Trophoblast cell (in vitro differentiated cells and primary cell): Measurements from ENCODE around the gene WDR7.

ENCODE experiments used
- DNase-seq, 2 donors: peaks; one replicate each; pipeline ENCODE4 v3.0.0-alpha.2; 2016
- H2AFZ ChIP-seq: 2 replicates; pipeline ENCODE4 v1.6.1; 2013; ENCODE audit warnings: low read length, moderate library complexity, mild to moderate bottlenecking; ENCODE audit not compliant: insufficient read depth, poor library complexity
- H2AK5ac ChIP-seq: 2 replicates; pipeline ENCODE4 v1.6.1; 2013; ENCODE audit warnings: mild to moderate bottlenecking, low read length
- H2BK120ac ChIP-seq: 2 replicates; pipeline ENCODE4 v1.6.1; 2013; ENCODE audit warnings: low read length, mild to moderate bottlenecking, moderate library complexity; ENCODE audit not compliant: insufficient read depth, poor library complexity
- H2BK12ac ChIP-seq: 2 replicates; pipeline ENCODE4 v1.6.1; 2013; ENCODE audit warnings: mild to moderate bottlenecking, low read length, moderate library complexity
- H2BK5ac ChIP-seq: 2 replicates; pipeline ENCODE4 v1.6.1; 2013; ENCODE audit warnings: low read length, low read depth, moderate library complexity, mild to moderate bottlenecking; ENCODE audit not compliant: poor library complexity
- H3K14ac ChIP-seq: 2 replicates; pipeline ENCODE4 v1.6.1; 2013; ENCODE audit warnings: mild to moderate bottlenecking, low read length
- H3K18ac ChIP-seq: 2 replicates; pipeline ENCODE4 v1.6.1; 2013; ENCODE audit warnings: mild to moderate bottlenecking, low read length
- H3K23ac ChIP-seq: 2 replicates; pipeline ENCODE4 v1.6.1; 2013; ENCODE audit warnings: low read length
- H3K27ac ChIP-seq: 2 replicates; pipeline ENCODE4 v1.5.1; 2013; ENCODE audit warnings: low read depth, mild to moderate bottlenecking, inconsistent platforms, low read length, moderate library complexity
- H3K27me3 ChIP-seq: 2 replicates; pipeline ENCODE4 v1.6.1; 2013; ENCODE audit warnings: inconsistent platforms, mild to moderate bottlenecking, low read length, moderate library complexity; ENCODE audit not compliant: insufficient read depth
- H3K36me3 ChIP-seq, 2 experiments: 1 replicate in 1 of 2; 2 replicates in 1 of 2; pipeline ENCODE4 v1.6.1; 2013; ENCODE audit warnings: low read length in 2 of 2, mild to moderate bottlenecking in 2 of 2, moderate library complexity in 1 of 2; ENCODE audit not compliant: insufficient read depth in 2 of 2, control insufficient read depth in 1 of 2
- H3K4ac ChIP-seq: 2 replicates; pipeline ENCODE4 v1.6.1; 2013; ENCODE audit warnings: low read depth, mild to moderate bottlenecking, low read length, moderate library complexity
- H3K4me1 ChIP-seq, 2 experiments: 1 replicate in 1 of 2; 2 replicates in 1 of 2; pipeline ENCODE4 v1.6.1; 2013; ENCODE audit warnings: low read length in 2 of 2, mild to moderate bottlenecking in 2 of 2, moderate library complexity in 1 of 2; ENCODE audit not compliant: insufficient read depth in 2 of 2, control insufficient read depth in 1 of 2
- H3K4me2 ChIP-seq: 2 replicates; pipeline ENCODE4 v1.6.1; 2013; ENCODE audit warnings: inconsistent platforms, mild to moderate bottlenecking, low read length, moderate library complexity
- H3K4me3 ChIP-seq: 2 replicates; pipeline ENCODE4 v1.5.1; 2013; ENCODE audit warnings: mild to moderate bottlenecking, low read depth, low read length, inconsistent platforms
- H3K79me1 ChIP-seq: one replicate; pipeline ENCODE4 v1.6.1; 2013; ENCODE audit warnings: low read length
- H3K79me2 ChIP-seq: 2 replicates; pipeline ENCODE4 v1.6.1; 2013; ENCODE audit warnings: low read length, mild to moderate bottlenecking; ENCODE audit not compliant: control insufficient read depth, insufficient read depth, poor library complexity
- H3K9ac ChIP-seq: 2 replicates; pipeline ENCODE4 v1.6.1; 2013; ENCODE audit warnings: mild to moderate bottlenecking, low read length
- H3K9me3 ChIP-seq: 2 replicates; pipeline ENCODE4 v1.6.1; 2013; ENCODE audit warnings: low read depth, mild to moderate bottlenecking, control low read depth, inconsistent platforms, low read length; ENCODE audit not compliant: insufficient read depth
- H4K12ac ChIP-seq: 2 replicates; pipeline ENCODE4 v1.6.1; 2013; ENCODE audit warnings: low read depth, mild to moderate bottlenecking, low read length, moderate library complexity
- H4K8ac ChIP-seq: 2 replicates; pipeline ENCODE4 v1.6.1; 2013; ENCODE audit warnings: low read depth, mild to moderate bottlenecking, low read length, moderate library complexity
- H4K91ac ChIP-seq: one replicate; pipeline ENCODE4 v1.6.1; 2013; ENCODE audit warnings: low read depth, mild to moderate bottlenecking, low read length, moderate library complexity
- WGBS: extraction: QIAGEN DNeasy Blood & Tissue Kit; methylation state at CpG from one replicate; pipeline ENCODE4 v1.1.7; 2013; ENCODE audit warnings: missing lambda C conversion rate; ENCODE audit not compliant: insufficient read length, insufficient coverage; ENCODE audit errors: extremely low coverage; 5-methylcytosine and 5-hydroxymethylcytosine counted together

The WDR7 gene

DNA sequence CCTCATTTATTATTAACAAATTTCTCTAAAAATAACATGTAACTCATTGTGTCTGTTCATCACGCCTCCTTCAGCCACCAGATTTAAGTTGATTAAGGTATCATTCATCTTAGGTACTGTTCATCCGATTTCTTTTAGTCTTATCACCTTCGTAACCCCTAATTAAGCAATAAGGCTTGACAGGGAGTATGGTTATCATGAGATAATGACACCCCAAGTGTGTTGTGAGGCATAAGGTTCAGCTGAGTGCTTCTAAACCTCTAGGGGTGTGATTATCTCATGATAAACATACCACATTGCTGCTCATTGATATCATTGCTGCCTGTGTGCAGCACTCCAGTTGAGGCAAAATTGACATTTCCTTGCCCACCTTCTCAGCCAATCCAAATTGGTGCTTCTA is 336.9 kb downstream of the WDR7 start:
- Histone ChIP-seq H2AFZ (no peak overlapping the region), H4K8ac (no peak overlapping the region), H2BK120ac (no peak overlapping the region), H3K9me3 (no peaks in the 10 kb centered on the region), H3K79me1 (no peaks in the 10 kb centered on the region), H4K12ac (no peak overlapping the region), H3K23ac (no peak overlapping the region), H2BK12ac (no peak overlapping the region), H3K4ac (no peak overlapping the region), H4K91ac (no peak overlapping the region), H3K4me2 (no peak overlapping the region), H3K9ac (no peak overlapping the region), H3K27me3 (no peaks in the 10 kb centered on the region), H3K36me3 (no peaks in the 10 kb centered on the region), H3K79me2 (no peaks in the 10 kb centered on the region), H3K14ac (no peak overlapping the region), H3K18ac (no peak overlapping the region), H3K27ac (no peak overlapping the region), H3K4me3 (no peak overlapping the region), H2BK5ac (no peak overlapping the region), H2AK5ac (no peak overlapping the region), H3K4me1 (no peaks in the 10 kb centered on the region)
- no peak for DNase-seq
- WGBS = no CpG with 5 or more reads among the region's 3 CpGs

DNA sequence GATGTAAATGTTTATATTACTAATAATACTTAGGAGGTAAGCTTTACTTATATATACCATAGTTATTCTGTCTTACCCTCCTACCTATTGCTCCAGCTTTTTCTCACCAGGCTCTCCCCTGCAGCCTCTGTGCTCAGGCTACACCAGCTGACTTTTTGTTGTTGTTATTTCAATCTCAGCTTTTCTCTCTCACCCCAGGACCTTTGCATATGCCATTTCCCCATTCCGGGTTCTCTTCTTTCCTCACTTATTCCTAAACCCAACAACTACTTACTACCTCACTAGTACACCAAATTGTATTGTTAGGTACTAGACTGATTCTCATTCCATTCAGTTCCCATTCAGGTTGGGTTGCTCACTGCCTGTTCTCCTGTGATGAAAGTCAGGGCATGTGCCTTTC is 339.5 kb downstream of the WDR7 start:
- Histone ChIP-seq H3K79me2 (no peaks in the 10 kb centered on the region), H2BK12ac (no peak overlapping the region), H3K27ac (no peak overlapping the region), H3K4me2 (no peak overlapping the region), H3K4me1 (no peaks in the 10 kb centered on the region), H4K12ac (no peak overlapping the region), H4K91ac (no peak overlapping the region), H3K27me3 (no peaks in the 10 kb centered on the region), H2BK120ac (no peak overlapping the region), H3K14ac (no peak overlapping the region), H3K4me3 (no peak overlapping the region), H3K23ac (no peak overlapping the region), H2AK5ac (no peak overlapping the region), H3K36me3 (no peaks in the 10 kb centered on the region), H2BK5ac (no peak overlapping the region), H3K18ac (no peak overlapping the region), H3K9me3 (no peaks in the 10 kb centered on the region), H3K4ac (no peak overlapping the region), H2AFZ (no peak overlapping the region), H4K8ac (no peak overlapping the region), H3K9ac (no peak overlapping the region), H3K79me1 (no peaks in the 10 kb centered on the region)
- 100% methylated on average over 1 of the region's 1 CpG for WGBS
- no peak for DNase-seq

DNA sequence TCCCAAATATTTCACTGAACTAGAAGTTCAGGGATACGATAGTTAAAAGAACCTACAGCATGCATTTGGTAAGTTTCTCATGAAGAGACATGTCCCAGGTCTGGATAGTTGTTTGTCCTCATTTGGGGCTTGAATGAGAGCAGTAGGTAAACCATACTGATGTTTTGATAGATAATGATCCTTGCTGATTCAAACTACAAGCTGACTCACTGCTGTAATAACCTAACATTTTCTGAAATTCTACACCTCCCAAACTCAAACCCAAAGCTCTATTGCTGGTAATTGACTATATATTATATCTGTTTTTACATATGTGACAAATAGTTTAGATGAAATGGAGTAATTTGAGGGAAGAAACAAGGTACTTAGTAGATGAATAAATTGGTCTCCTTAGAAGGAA is 341.6 kb downstream of the WDR7 start:
- Histone ChIP-seq H2BK5ac (no peak overlapping the region), H3K4me1 (no peaks in the 10 kb centered on the region), H4K91ac (no peak overlapping the region), H2BK120ac (no peak overlapping the region), H2BK12ac (no peak overlapping the region), H3K4ac (no peak overlapping the region), H3K27ac (no peak overlapping the region), H4K12ac (no peak overlapping the region), H3K9ac (no peak overlapping the region), H3K18ac (no peak overlapping the region), H3K27me3 (no peaks in the 10 kb centered on the region), H3K9me3 (no peaks in the 10 kb centered on the region), H2AK5ac (no peak overlapping the region), H3K79me1 (no peaks in the 10 kb centered on the region), H2AFZ (no peak overlapping the region), H3K4me3 (no peak overlapping the region), H3K23ac (no peak overlapping the region), H3K79me2 (no peaks in the 10 kb centered on the region), H3K14ac (no peak overlapping the region), H4K8ac (no peak overlapping the region), H3K4me2 (no peak overlapping the region), H3K36me3 (no peaks in the 10 kb centered on the region)
- DNase-seq = no peak
- no CpG with 5 or more reads among the region's 1 CpG for WGBS

DNA sequence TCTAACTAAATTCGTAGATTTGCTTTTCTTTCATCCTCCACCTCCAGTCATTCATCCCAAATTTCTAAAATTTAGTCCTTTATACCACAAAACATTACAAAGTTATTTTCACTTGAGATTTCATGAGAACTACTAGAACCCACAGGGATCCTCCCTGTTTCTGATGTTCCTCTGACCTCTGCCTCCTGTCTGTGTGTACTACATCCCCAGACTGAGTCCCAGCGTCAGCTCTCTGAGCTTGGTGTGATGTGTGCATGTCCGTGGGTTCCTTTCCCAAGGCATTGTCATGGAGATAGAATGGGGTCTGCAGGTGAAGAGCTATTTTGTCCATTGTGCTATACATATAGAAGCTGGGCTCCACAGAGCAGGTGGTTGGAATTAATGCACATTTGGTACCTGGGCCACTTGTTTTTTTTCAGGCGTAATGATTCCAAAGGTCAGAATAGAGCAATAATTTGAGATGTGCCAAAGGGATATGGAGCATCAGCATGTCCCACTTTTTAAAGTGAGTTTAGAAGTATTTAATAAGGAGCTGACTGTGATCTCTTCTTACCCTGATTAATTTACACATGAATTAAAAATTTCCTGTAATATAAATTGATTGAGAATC is 344.5 kb downstream of the WDR7 start:
- no peak overlapping the region for H4K8ac ChIP-seq
- DNase-seq = no peak
- H2BK12ac ChIP-seq = no peak overlapping the region
- H3K27me3 ChIP-seq = no peaks in the 10 kb centered on the region
- no peak overlapping the region for H3K4me2 ChIP-seq
- no peak overlapping the region for H3K4ac ChIP-seq
- H4K12ac ChIP-seq = no peak overlapping the region
- H3K79me1 ChIP-seq = no peaks in the 10 kb centered on the region
- H3K23ac ChIP-seq = peak overlapping the region; percentile 15
- H2BK120ac ChIP-seq = no peak overlapping the region
- H3K9me3 ChIP-seq = no peaks in the 10 kb centered on the region
- H3K79me2 ChIP-seq = no peaks in the 10 kb centered on the region
- no peaks in the 10 kb centered on the region for H3K4me1 ChIP-seq
- H3K4me3 ChIP-seq = no peak overlapping the region
- H3K18ac ChIP-seq = no peak overlapping the region
- H3K36me3 ChIP-seq = no peaks in the 10 kb centered on the region
- no CpG with 5 or more reads among the region's 4 CpGs for WGBS
- no peak overlapping the region for H2BK5ac ChIP-seq
- no peak overlapping the region for H2AK5ac ChIP-seq
- H2AFZ ChIP-seq = no peak overlapping the region
- H4K91ac ChIP-seq = no peak overlapping the region
- H3K27ac ChIP-seq = no peak overlapping the region
- no peak overlapping the region for H3K9ac ChIP-seq
- no peak overlapping the region for H3K14ac ChIP-seq
